Keratinocyte (primary cell): ENCODE results near the gene DR1.

Experiments
- EZH2 ChIP-seq: IDR thresholded peaks from one replicate; pipeline ENCODE4 v1.6.1; 2012; ENCODE audit warnings: inconsistent platforms, mild to moderate bottlenecking, low read length, moderate library complexity
- TF ChIP-seq, protein P1 (sequence below), 3 experiments: IDR thresholded peaks in 1 of 3; conservative IDR thresholded peaks in 1 of 3; optimal IDR thresholded peaks in 1 of 3; 2 replicates in 2 of 3; 3 replicates in 1 of 3; pipeline versions ENCODE3 to v1.5.1; 2011; ENCODE audit warnings: low read length in 3 of 3, mild to moderate bottlenecking in 3 of 3, moderate library complexity in 2 of 3, control low read depth in 1 of 3, inconsistent platforms in 1 of 3; ENCODE audit not compliant: insufficient read depth in 2 of 3; ENCODE audit errors: extremely low read depth in 1 of 3

DNA sequence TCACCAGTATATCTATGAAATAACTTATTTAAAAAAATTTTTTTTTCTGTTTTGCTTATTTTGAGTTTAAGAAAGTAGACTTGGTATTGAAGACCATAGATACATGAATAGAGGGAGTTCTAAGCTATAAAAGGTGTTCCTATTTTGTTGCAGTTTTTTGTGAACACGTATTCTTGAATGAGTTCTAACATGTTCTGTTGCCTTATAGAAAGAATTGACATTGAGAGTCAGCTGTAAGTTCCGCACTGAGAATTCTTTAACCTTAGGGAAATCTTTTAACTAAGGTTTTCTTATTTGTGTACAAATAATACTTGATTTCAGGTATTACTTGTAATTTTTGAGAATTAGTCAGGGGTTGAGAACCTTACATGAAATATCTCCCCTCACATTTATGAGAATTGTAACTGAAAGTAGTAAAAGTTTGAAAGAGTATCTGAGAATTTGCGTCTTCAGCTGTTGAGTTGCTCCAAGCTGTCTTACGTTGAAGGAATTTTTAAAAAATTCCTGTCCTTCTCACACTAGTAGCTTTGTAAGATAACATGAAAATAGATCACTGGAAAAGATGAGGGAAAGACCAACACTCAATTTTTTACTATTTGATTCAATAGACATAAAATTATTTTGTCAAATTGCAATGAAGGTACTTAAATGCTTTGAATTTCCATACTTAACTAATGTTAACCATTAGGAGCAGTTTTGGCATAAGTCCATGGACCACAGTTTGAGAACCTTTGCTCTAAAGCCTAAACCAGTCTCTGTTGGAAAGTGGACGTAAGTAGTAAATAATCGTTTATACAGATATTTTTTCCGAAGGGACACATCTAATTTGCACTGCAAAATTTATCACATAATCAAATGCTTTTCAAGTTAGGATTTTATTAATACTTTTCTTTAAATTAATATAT, 3.8 kb downstream of the DR1 start:
- TF ChIP-seq, protein P1, sequence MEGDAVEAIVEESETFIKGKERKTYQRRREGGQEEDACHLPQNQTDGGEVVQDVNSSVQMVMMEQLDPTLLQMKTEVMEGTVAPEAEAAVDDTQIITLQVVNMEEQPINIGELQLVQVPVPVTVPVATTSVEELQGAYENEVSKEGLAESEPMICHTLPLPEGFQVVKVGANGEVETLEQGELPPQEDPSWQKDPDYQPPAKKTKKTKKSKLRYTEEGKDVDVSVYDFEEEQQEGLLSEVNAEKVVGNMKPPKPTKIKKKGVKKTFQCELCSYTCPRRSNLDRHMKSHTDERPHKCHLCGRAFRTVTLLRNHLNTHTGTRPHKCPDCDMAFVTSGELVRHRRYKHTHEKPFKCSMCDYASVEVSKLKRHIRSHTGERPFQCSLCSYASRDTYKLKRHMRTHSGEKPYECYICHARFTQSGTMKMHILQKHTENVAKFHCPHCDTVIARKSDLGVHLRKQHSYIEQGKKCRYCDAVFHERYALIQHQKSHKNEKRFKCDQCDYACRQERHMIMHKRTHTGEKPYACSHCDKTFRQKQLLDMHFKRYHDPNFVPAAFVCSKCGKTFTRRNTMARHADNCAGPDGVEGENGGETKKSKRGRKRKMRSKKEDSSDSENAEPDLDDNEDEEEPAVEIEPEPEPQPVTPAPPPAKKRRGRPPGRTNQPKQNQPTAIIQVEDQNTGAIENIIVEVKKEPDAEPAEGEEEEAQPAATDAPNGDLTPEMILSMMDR (optimal IDR thresholded peaks at IDR 0.05 in 1 of 3, IDR thresholded peaks at IDR 0.05 in 1 of 3, conservative IDR thresholded peaks at IDR 0.05 in 1 of 3; ENCODE audit: extremely low read depth in 1 of 3, insufficient read depth in 2 of 3, low read length in 3 of 3) = no peak
- no peak for TF ChIP-seq EZH2
